Inflammatory macrophage treated with lipopolysaccharide for 1 hour (primary cell): Measurements from ENCODE around the gene KCTD19.
A peak's percentile ranks its signal among the peaks of the same experiment; 100 is the strongest.

Experiments used
- DNase-seq, 2 donors: peaks; one replicate each; pipeline ENCODE4 v3.0.0-alpha.2; 2020 to 2022

KCTD19 gene

GRCh38 chr16:67312719-67313118 lies 13.8 kb downstream of the KCTD19 start:
- no peak for DNase-seq

- DNase-seq: peak in 1 of 2 donors; percentile 28
These were observed 14.7 kb downstream of the KCTD19 start for GRCh38 chr16:67311607-67312488.

- no peak for DNase-seq
These were observed 16.0 kb downstream of the KCTD19 start for GRCh38 chr16:67310561-67310960.

- no peak for DNase-seq
These were observed 21.1 kb downstream of the KCTD19 start for GRCh38 chr16:67305216-67306071.

GRCh38 chr16:67304020-67304419 lies 22.5 kb downstream of the KCTD19 start:
- no peak for DNase-seq

GRCh38 chr16:67302970-67303369 lies 23.6 kb downstream of the KCTD19 start:
- DNase-seq: no peak

- DNase-seq: no peak
These were observed 24.5 kb downstream of the KCTD19 start for GRCh38 chr16:67302076-67302475.

- DNase-seq: no peak
These were observed 25.3 kb downstream of the KCTD19 start for GRCh38 chr16:67301080-67301782.

GRCh38 chr16:67299269-67299668 lies 27.3 kb downstream of the KCTD19 start:
- no peak for DNase-seq

GRCh38 chr16:67298277-67298676 lies 28.3 kb downstream of the KCTD19 start:
- DNase-seq: no peak

- no peak for DNase-seq
These were observed 30.1 kb downstream of the KCTD19 start for GRCh38 chr16:67296420-67296819.

GRCh38 chr16:67294938-67295361 lies 31.6 kb downstream of the KCTD19 start:
- DNase-seq: no peak

GRCh38 chr16:67294171-67294757 lies 32.3 kb downstream of the KCTD19 start:
- DNase-seq: no peak

- DNase-seq: no peak
These were observed 35.1 kb downstream of the KCTD19 start for GRCh38 chr16:67291461-67291860.

- no peak for DNase-seq
These were observed 38.6 kb downstream of the KCTD19 start for GRCh38 chr16:67287960-67288359.

GRCh38 chr16:67286441-67287235 lies 39.9 kb downstream of the KCTD19 start:
- no peak for DNase-seq

- no peak for DNase-seq
These were observed 41.6 kb downstream of the KCTD19 start for GRCh38 chr16:67284699-67285646.

GRCh38 chr16:67283826-67284555 lies 42.5 kb downstream of the KCTD19 start:
- no peak for DNase-seq

- DNase-seq: peak; percentile 43 to 76
These were observed 43.3 kb downstream of the KCTD19 start for GRCh38 chr16:67283039-67283825.
